GM19324 (cell line): ENCODE measurements around the gene RETREG2.
"Not testable (repeated sequence)": the region's sequence is repeated elsewhere in the genome, so short reads cannot be mapped to it uniquely, and the experiment has no call there.

ENCODE experiments used
- ATAC-seq: cut with Tn5 transposase; IDR thresholded peaks from one replicate; pipeline ENCODE4 v1.9.1; 2021; ENCODE audit warnings: mild to moderate bottlenecking, moderate library complexity; ENCODE audit not compliant: unreplicated experiment, low FRiP score

The RETREG2 gene

GRCh38 chr2:219184121-219184520 is 6.0 kb downstream of the RETREG2 start:
- no peak for ATAC-seq

GRCh38 chr2:219186754-219187456 is 8.8 kb downstream of the RETREG2 start:
- no peak for ATAC-seq

- no peak for ATAC-seq
Measured at GRCh38 chr2:219197388-219197787, 19.3 kb downstream of the RETREG2 start.

- no peak for ATAC-seq
Measured at GRCh38 chr2:219198974-219199373, 20.9 kb downstream of the RETREG2 start.

GRCh38 chr2:219199470-219200211 is 21.6 kb downstream of the RETREG2 start:
- no peak for ATAC-seq

GRCh38 chr2:219200502-219201326 is 22.6 kb downstream of the RETREG2 start:
- ATAC-seq: not testable (repeated sequence)

- ATAC-seq: not testable (repeated sequence)
Measured at GRCh38 chr2:219201331-219201730, 23.3 kb downstream of the RETREG2 start.

- ATAC-seq: no peak
Measured at GRCh38 chr2:219204425-219205164, 26.5 kb downstream of the RETREG2 start.

GRCh38 chr2:219205165-219205538 is 27.1 kb downstream of the RETREG2 start:
- no peak for ATAC-seq

- no peak for ATAC-seq
Measured at GRCh38 chr2:219205981-219206327, 27.9 kb downstream of the RETREG2 start.

GRCh38 chr2:219206328-219207133 is 28.5 kb downstream of the RETREG2 start, which contains the start of gene ZFAND2B:
Gene ZFAND2B (plus strand): TSS chr2:219206782. CDS start chr2:219206988, 206 bp downstream.
- ATAC-seq: peak; percentile 97

- ATAC-seq: no peak
Measured at GRCh38 chr2:219207134-219207883, 29.2 kb downstream of the RETREG2 start.

GRCh38 chr2:219207884-219208740 is 30.0 kb downstream of the RETREG2 start:
- no peak for ATAC-seq

GRCh38 chr2:219209236-219210195 is 31.4 kb downstream of the RETREG2 start:
- no peak for ATAC-seq

- ATAC-seq: no peak
Measured at GRCh38 chr2:219210196-219210885, 32.3 kb downstream of the RETREG2 start.

- no peak for ATAC-seq
Measured at GRCh38 chr2:219210886-219211362, 32.8 kb downstream of the RETREG2 start.
